Upper lobe of left lung (tissue), 4 donors: ENCODE data around the gene ARHGAP31.

Experiments
- POLR2A ChIP-seq, 4 donors: fragments of 450-650 bp; IDR thresholded peaks; one replicate each; pipeline ENCODE4 v1.5.1; 2016 to 2017; ENCODE audit warnings: antibody characterized with exemption in 4 of 4, mild to moderate bottlenecking in 2 of 4
- TF ChIP-seq, protein P1 (sequence below), 6 experiments: fragments of 450-650 bp in 4 of 6; fragments of 200-600 bp in 2 of 6; sonication (generic) in 2 of 6; IDR thresholded peaks; one replicate each; pipeline ENCODE4 v1.5.1; 2016 to 2019; ENCODE audit warnings: antibody characterized with exemption in 6 of 6

GRCh38 chr3:119418641-119419040 is 124.5 kb downstream of the ARHGAP31 start:
- TF ChIP-seq, protein P1, sequence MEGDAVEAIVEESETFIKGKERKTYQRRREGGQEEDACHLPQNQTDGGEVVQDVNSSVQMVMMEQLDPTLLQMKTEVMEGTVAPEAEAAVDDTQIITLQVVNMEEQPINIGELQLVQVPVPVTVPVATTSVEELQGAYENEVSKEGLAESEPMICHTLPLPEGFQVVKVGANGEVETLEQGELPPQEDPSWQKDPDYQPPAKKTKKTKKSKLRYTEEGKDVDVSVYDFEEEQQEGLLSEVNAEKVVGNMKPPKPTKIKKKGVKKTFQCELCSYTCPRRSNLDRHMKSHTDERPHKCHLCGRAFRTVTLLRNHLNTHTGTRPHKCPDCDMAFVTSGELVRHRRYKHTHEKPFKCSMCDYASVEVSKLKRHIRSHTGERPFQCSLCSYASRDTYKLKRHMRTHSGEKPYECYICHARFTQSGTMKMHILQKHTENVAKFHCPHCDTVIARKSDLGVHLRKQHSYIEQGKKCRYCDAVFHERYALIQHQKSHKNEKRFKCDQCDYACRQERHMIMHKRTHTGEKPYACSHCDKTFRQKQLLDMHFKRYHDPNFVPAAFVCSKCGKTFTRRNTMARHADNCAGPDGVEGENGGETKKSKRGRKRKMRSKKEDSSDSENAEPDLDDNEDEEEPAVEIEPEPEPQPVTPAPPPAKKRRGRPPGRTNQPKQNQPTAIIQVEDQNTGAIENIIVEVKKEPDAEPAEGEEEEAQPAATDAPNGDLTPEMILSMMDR (IDR thresholded peaks at IDR 0.05): no peak
- TF ChIP-seq POLR2A (IDR thresholded peaks at IDR 0.05): no peak
